OCI-LY3 (cell line): Measurements from ENCODE around the gene CBY1.

ENCODE experiments used
- CTCF ChIP-seq: fragments of 200-600, 300-600 bp; sonication (generic); IDR thresholded peaks from 2 replicates; pipeline ENCODE4 v1.5.1; 2014; ENCODE audit warnings: antibody characterized with exemption, low read length, low read depth
- EZH2phosphoT487 ChIP-seq: fragments of 200-600 bp; shearing (Covaris generic); IDR thresholded peaks from 2 replicates; pipeline ENCODE4 v1.6.1; 2018; ENCODE audit warnings: antibody characterized with exemption, mixed run types, low read depth

GRCh38 chr22:38696606-38697424, 40.4 kb downstream of the CBY1 start:
- TF ChIP-seq CTCF (no peak), EZH2phosphoT487 (no peak)
